ENCODE data around the gene NUTM2D. TPM values are rescaled to one million over a fixed set of nuclear protein-coding genes. Genes with fewer than 3 reads are reported as not detected.
A peak's percentile ranks its signal among the peaks of the same experiment; 100 is the strongest.
"Not testable (repeated sequence)": the region's sequence is repeated elsewhere in the genome, so short reads cannot be mapped to it uniquely, and the experiment has no call there.

Gene NUTM2D, protein sequence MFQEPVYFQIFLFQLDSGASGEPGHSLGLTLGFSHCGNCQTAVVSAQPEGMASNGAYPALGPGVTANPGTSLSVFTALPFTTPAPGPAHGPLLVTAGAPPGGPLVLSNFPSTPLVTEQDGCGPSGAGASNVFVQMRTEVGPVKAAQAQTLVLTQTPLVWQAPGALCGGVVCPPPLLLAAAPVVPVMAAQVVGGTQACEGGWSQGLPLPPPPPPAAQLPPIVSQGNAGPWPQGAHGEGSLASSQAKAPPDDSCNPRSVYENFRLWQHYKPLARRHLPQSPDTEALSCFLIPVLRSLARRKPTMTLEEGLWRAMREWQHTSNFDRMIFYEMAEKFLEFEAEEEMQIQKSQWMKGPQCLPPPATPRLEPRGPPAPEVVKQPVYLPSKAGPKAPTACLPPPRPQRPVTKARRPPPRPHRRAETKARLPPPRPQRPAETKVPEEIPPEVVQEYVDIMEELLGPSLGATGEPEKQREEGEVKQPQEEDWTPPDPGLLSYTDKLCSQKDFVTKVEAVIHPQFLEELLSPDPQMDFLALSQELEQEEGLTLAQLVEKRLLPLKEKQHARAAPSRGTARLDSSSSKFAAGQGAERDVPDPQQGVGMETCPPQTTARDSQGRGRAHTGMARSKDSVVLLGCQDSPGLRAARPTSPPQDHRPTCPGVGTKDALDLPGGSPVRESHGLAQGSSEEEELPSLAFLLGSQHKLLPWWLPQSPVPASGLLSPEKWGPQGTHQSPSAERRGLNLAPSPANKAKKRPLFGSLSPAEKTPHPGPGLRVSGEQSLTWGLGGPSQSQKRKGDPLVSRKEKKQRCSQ
- total RNA-seq (1.3 and 1.6 TPM in 2 replicates), polyA plus RNA-seq (1.4 and 1.9 TPM in 2 replicates), polyA minus RNA-seq (1.7 TPM in 2 replicates), Bru-seq, nascent RNA (percentile 15 among the genes with signal in this experiment), BruChase-seq, experiment 1, labeled RNA remaining after a 6-hour chase (percentile 30 among the genes with signal in this experiment), BruChase-seq, experiment 2, labeled RNA remaining after a 2-hour chase (percentile 28 among the genes with signal in this experiment)
- polyA plus RNA-seq (2011; cell fraction: cytosol; rRNA removed): 1.5 and 2.2 TPM in 2 replicates
- 3.3 TPM in 2 replicates for polyA plus RNA-seq (2011; cell fraction: nucleus; rRNA removed)
- 1.3 and 1.7 TPM in 2 replicates for polyA plus RNA-seq (2012)
- polyA minus RNA-seq (2011; cell fraction: cytosol; rRNA and poly(A)+ RNA removed): 0.82 TPM
- 1.9 and 2.1 TPM in 2 replicates for polyA minus RNA-seq (2011; cell fraction: nucleus; rRNA and poly(A)+ RNA removed)
- long read RNA-seq: 0 reads

DNA sequence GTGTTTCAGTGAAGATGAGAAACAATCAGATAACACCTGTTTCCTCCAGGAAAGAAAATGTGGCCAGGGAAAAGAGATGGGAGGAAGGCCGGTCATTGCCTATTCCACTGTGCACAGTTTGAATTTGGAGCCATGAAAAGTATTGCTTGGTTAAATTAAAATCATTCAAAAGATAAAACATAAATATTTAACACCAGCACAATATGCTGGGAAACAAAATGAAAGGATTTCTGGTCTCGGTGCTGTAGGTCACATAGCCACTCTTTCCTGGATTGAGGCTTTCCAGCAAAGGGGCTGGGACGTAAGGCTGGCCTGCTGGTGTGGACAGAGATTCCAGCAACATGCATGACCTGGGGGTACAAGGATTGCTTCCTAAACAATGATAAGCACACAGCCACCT lies at the start of gene NUTM2D:
TSS of gene NUTM2D (plus strand) at position 301 of the 400 bp plus-strand sequence. CDS start 522 bp downstream, outside the sequence.
- CTCF ChIA-PET; DNase-seq (ENCODE audit: low read depth, low spot score); H3K9me3 ChIP-seq (replicated peaks; ENCODE audit: control insufficient read depth, insufficient read depth, low read length); H3K9ac ChIP-seq (replicated peaks; ENCODE audit: extremely low read depth, insufficient read depth, low read length); H3K4me3 ChIP-seq (replicated peaks in 1 of 3; ENCODE audit: insufficient read depth in 1 of 3, low read depth in 1 of 3, low read length in 3 of 3); intact Hi-C loops (cut with micrococcal nuclease); BruUV-seq (replicated peaks); H4K20me1 ChIP-seq (replicated peaks; ENCODE audit: control insufficient read depth, extremely low read depth, insufficient read depth, low read length); H3K9me1 ChIP-seq (replicated peaks; ENCODE audit: control insufficient read depth, extremely low read depth, insufficient read depth, low read length); H3K36me3 ChIP-seq (ENCODE audit: control insufficient read depth in 2 of 2, extremely low read depth in 1 of 2, insufficient read depth in 2 of 2, low read length in 2 of 2); H3K27ac ChIP-seq (ENCODE audit: insufficient read depth, low read depth, low read length); H3K27me3 ChIP-seq (ENCODE audit: control insufficient read depth in 2 of 2, insufficient read depth in 2 of 2, low read length in 2 of 2); H2AFZ ChIP-seq (ENCODE audit: low read depth, low read length); POLR2A ChIA-PET; H3K4me2 ChIP-seq (ENCODE audit: insufficient read depth, low read length); dilution Hi-C loops (cut with MboI; ENCODE audit: extremely low pct_ligation_motif_present, low sequenced_read_pairs); H3K79me2 ChIP-seq (ENCODE audit: control insufficient read depth, insufficient read depth, low read length); H3K4me1 ChIP-seq (ENCODE audit: control insufficient read depth, extremely low read depth, insufficient read depth, low read length); FAIRE-seq: not testable (repeated sequence)

DNA sequence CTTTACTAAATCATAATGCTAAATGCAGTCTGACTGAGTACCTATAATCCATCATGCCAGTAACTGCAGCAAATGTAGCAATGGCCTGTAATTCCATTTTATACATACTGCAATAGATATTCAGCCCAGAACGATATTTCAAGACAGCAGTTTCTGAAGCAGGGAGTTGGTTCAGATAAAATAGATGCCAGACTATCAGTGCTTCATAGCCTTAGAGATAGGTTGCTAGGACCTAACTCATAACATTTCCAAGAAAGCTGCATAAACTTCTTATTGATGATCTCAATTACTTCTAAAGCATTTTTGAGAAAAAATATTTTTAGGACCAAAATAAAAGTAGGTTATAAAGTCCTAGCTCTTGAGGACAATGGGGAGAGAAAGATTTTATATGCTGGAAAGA lies 48.8 kb upstream of the NUTM2D start:
- DNase-seq (ENCODE audit: low read depth, low spot score); H3K9me3 ChIP-seq (replicated peaks; ENCODE audit: control insufficient read depth, insufficient read depth, low read length); BruUV-seq (replicated peaks); CTCF ChIA-PET; H2AFZ ChIP-seq (ENCODE audit: low read depth, low read length); H3K27ac ChIP-seq (ENCODE audit: insufficient read depth, low read depth, low read length); H3K4me1 ChIP-seq (ENCODE audit: control insufficient read depth, extremely low read depth, insufficient read depth, low read length); H3K4me2 ChIP-seq (ENCODE audit: insufficient read depth, low read length); H3K79me2 ChIP-seq (ENCODE audit: control insufficient read depth, insufficient read depth, low read length); dilution Hi-C loops (cut with MboI; ENCODE audit: extremely low pct_ligation_motif_present, low sequenced_read_pairs); POLR2A ChIA-PET; H4K20me1 ChIP-seq (replicated peaks; ENCODE audit: control insufficient read depth, extremely low read depth, insufficient read depth, low read length); H3K36me3 ChIP-seq (ENCODE audit: control insufficient read depth in 2 of 2, extremely low read depth in 1 of 2, insufficient read depth in 2 of 2, low read length in 2 of 2); H3K27me3 ChIP-seq (ENCODE audit: control insufficient read depth in 2 of 2, insufficient read depth in 2 of 2, low read length in 2 of 2); FAIRE-seq; H3K9me1 ChIP-seq (replicated peaks; ENCODE audit: control insufficient read depth, extremely low read depth, insufficient read depth, low read length); H3K4me3 ChIP-seq (replicated peaks in 1 of 3; ENCODE audit: insufficient read depth in 1 of 3, low read depth in 1 of 3, low read length in 3 of 3); intact Hi-C loops (cut with micrococcal nuclease); H3K9ac ChIP-seq (replicated peaks; ENCODE audit: extremely low read depth, insufficient read depth, low read length): not testable (repeated sequence)

DNA sequence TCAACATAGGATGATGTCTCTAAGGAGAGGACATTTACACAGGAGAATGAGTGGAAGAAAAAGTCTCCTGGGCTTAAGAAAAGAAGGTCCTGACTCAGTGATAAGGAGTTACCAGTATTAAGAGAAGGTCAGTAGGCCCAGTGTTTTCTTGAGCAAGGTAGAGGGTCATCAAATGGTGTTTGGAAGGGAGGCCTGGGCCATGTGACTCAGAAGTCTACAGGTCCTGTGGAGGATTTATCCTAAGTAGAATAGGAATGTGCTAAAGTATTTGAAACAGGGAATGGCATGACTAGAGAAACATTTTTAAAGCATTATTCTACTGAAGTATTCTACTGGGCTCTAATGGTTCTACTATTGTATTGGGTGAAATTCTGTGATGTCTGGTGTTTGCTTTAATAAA lies 47.9 kb upstream of the NUTM2D start:
- H3K9ac ChIP-seq (replicated peaks; ENCODE audit: extremely low read depth, insufficient read depth, low read length); CTCF ChIA-PET; FAIRE-seq; H4K20me1 ChIP-seq (replicated peaks; ENCODE audit: control insufficient read depth, extremely low read depth, insufficient read depth, low read length); BruUV-seq (replicated peaks); DNase-seq (ENCODE audit: low read depth, low spot score); POLR2A ChIA-PET; H3K27ac ChIP-seq (ENCODE audit: insufficient read depth, low read depth, low read length); H3K9me3 ChIP-seq (replicated peaks; ENCODE audit: control insufficient read depth, insufficient read depth, low read length); H3K4me3 ChIP-seq (replicated peaks in 1 of 3; ENCODE audit: insufficient read depth in 1 of 3, low read depth in 1 of 3, low read length in 3 of 3); H3K79me2 ChIP-seq (ENCODE audit: control insufficient read depth, insufficient read depth, low read length); H2AFZ ChIP-seq (ENCODE audit: low read depth, low read length); intact Hi-C loops (cut with micrococcal nuclease); dilution Hi-C loops (cut with MboI; ENCODE audit: extremely low pct_ligation_motif_present, low sequenced_read_pairs); H3K9me1 ChIP-seq (replicated peaks; ENCODE audit: control insufficient read depth, extremely low read depth, insufficient read depth, low read length); H3K27me3 ChIP-seq (ENCODE audit: control insufficient read depth in 2 of 2, insufficient read depth in 2 of 2, low read length in 2 of 2); H3K4me2 ChIP-seq (ENCODE audit: insufficient read depth, low read length); H3K4me1 ChIP-seq (ENCODE audit: control insufficient read depth, extremely low read depth, insufficient read depth, low read length); H3K36me3 ChIP-seq (ENCODE audit: control insufficient read depth in 2 of 2, extremely low read depth in 1 of 2, insufficient read depth in 2 of 2, low read length in 2 of 2): not testable (repeated sequence)

All from endothelial cell of umbilical vein (primary cell).